Stimulated activated naive CD8-positive, alpha-beta T cell treated with anti-CD3 and anti-CD28 coated beads, Interleukin-15, amount 100 ng/mL, for 72 hours (primary cell): Measurements from ENCODE around the gene ARHGEF17.

ENCODE experiments used
- ATAC-seq: fragments of 150-1000 bp; cut with Tn5 transposase; 2 replicates; pipeline ENCODE4 v1.10.0; 2021; ENCODE audit warnings: mild to moderate bottlenecking, moderate library complexity
- DNase-seq, 2 donors: peaks; one replicate each; pipeline ENCODE4 v3.0.0; 2021 to 2022
- H3K27ac Mint-ChIP-seq, 2 donors: one replicate each; pipeline ENCODE4 v1.8.0; 2022; ENCODE audit warnings: mild to moderate bottlenecking in 2 of 2, mixed read lengths in 2 of 2, moderate library complexity in 2 of 2
- H3K27me3 Mint-ChIP-seq: one replicate; pipeline ENCODE4 v1.8.0; 2022; ENCODE audit warnings: mixed read lengths
- H3K4me1 Mint-ChIP-seq: one replicate; pipeline ENCODE4 v1.8.0; 2022; ENCODE audit warnings: mild to moderate bottlenecking, mixed read lengths
- H3K4me3 Mint-ChIP-seq, 2 donors: one replicate each; pipeline ENCODE4 v1.8.0; 2022; ENCODE audit warnings: mild to moderate bottlenecking in 2 of 2, mixed read lengths in 2 of 2, moderate library complexity in 1 of 2
- H3K9me3 Mint-ChIP-seq, 2 donors: one replicate each; pipeline ENCODE4 v1.8.0; 2022; ENCODE audit warnings: mixed read lengths in 2 of 2

ARHGEF17 gene

DNA sequence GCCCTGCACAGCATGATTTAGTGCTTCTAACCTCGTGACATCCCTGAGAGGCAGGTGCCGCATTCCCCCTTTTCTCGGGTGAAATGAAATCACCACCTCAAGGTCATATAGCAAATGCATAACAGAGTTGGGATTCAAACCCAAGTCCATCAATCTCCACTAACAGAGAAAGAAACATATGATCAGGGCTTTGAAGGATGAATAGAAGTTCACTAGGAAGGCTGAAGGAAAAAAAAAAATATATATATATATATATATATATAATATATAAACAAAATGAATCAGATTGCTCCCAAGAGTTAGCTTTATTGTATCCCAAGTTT, 12.1 kb upstream of the ARHGEF17 start:
- Mint-ChIP-seq H3K27me3 (peaks cover 29% of the 10 kb centered on the region), H3K27ac (no peak overlapping the region), H3K4me3 (no peak overlapping the region), H3K4me1 (no peaks in the 10 kb centered on the region), H3K9me3 (no peaks in the 10 kb centered on the region)
- DNase-seq: no peak
- ATAC-seq: no peak

DNA sequence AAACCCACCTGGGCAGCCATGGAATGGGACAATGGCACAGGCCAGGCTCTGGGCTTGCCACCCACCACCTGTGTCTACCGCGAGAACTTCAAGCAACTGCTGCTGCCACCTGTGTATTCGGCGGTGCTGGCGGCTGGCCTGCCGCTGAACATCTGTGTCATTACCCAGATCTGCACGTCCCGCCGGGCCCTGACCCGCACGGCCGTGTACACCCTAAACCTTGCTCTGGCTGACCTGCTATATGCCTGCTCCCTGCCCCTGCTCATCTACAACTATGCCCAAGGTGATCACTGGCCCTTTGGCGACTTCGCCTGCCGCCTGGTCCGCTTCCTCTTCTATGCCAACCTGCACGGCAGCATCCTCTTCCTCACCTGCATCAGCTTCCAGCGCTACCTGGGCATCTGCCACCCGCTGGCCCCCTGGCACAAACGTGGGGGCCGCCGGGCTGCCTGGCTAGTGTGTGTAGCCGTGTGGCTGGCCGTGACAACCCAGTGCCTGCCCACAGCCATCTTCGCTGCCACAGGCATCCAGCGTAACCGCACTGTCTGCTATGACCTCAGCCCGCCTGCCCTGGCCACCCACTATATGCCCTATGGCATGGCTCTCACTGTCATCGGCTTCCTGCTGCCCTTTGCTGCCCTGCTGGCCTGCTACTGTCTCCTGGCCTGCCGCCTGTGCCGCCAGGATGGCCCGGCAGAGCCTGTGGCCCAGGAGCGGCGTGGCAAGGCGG, 11.4 kb upstream of the ARHGEF17 start:
- H3K27ac Mint-ChIP-seq: no peak overlapping the region
- ATAC-seq: no peak
- no peaks in the 10 kb centered on the region for H3K9me3 Mint-ChIP-seq
- H3K4me3 Mint-ChIP-seq: no peak overlapping the region
- H3K4me1 Mint-ChIP-seq: no peaks in the 10 kb centered on the region
- peaks cover 27% of the 10 kb centered on the region for H3K27me3 Mint-ChIP-seq
- no peak for DNase-seq

DNA sequence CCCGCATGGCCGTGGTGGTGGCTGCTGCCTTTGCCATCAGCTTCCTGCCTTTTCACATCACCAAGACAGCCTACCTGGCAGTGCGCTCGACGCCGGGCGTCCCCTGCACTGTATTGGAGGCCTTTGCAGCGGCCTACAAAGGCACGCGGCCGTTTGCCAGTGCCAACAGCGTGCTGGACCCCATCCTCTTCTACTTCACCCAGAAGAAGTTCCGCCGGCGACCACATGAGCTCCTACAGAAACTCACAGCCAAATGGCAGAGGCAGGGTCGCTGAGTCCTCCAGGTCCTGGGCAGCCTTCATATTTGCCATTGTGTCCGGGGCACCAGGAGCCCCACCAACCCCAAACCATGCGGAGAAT, 10.9 kb upstream of the ARHGEF17 start:
- H3K27me3 Mint-ChIP-seq: peaks cover 27% of the 10 kb centered on the region
- no peak for ATAC-seq
- H3K9me3 Mint-ChIP-seq: no peaks in the 10 kb centered on the region
- H3K27ac Mint-ChIP-seq: no peak overlapping the region
- H3K4me1 Mint-ChIP-seq: no peaks in the 10 kb centered on the region
- no peak overlapping the region for H3K4me3 Mint-ChIP-seq
- DNase-seq: no peak

DNA sequence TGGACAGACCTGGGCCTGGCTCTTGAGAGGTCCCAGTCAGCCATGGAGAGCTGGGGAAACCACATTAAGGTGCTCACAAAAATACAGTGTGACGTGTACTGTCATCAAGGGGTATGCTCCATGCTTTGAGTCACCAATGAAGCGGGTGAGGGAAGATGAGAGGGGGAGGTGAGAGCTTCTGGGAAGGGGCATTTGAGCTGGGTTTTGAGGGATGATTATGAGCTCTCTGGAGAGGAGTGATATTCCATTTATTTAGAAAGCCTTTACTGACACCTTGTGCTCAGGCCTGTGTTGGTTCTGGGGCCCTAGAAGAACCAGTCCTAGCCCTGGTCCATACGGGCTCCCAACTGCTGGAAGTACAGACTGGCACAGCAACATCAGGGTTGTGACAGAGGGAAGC, 10.4 kb upstream of the ARHGEF17 start:
- no peaks in the 10 kb centered on the region for H3K4me1 Mint-ChIP-seq

DNA sequence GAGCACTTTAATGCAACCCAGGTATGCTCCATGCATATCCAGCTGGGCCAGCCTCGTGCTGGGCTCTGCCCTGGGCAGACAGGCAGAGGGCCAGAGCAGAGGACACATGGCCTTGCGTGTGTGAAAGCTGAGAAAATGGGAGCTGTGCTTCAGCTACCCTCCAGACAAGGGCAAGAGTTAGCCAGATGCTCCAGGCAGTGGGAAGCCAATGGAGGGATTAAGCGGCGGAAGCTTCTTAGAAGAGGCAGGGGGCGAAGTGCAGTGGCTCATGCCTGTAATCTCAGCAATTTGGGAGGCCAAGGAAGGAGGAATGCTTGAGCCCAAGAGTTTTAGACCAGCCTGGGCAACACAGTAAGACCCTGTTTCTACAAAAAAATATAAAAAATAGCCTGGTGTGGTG, 9.8 kb upstream of the ARHGEF17 start:
- ATAC-seq (no peak), DNase-seq (no peak)
- H3K4me1 Mint-ChIP-seq: no peaks in the 10 kb centered on the region
- no peak overlapping the region for H3K4me3 Mint-ChIP-seq
- peak overlapping the region in 1 of 2 donors; percentile 67 for H3K27ac Mint-ChIP-seq
- peaks cover 36% of the 10 kb centered on the region for H3K27me3 Mint-ChIP-seq
- H3K9me3 Mint-ChIP-seq: no peaks in the 10 kb centered on the region

More for the DNA sequence above, 10.4 kb upstream of the ARHGEF17 start:
- Mint-ChIP-seq H3K27me3 (peaks cover 31% of the 10 kb centered on the region), H3K27ac (no peak overlapping the region), H3K9me3 (no peaks in the 10 kb centered on the region), H3K4me3 (no peak overlapping the region)
- DNase-seq (no peak), ATAC-seq (no peak)

DNA sequence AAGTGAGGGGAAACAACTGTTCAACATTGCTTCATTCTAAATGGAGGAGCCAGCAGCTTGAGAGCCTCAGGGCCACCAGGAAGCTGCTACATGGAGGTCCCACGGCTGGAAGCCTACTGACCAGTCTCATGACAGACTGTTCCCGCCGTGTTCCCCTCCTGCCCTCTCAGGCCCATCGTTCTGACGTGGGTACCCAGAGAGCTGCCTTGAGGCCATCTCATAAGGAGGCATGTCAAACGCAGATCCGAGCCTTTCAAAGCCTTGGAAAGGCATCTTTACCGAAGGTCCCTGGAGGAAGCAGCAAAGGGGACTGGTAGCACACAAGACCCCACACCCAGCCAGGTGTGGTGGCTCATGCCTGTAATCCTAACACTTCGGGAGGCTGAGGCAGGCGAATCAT, 8.3 kb upstream of the ARHGEF17 start:
- H3K4me3 Mint-ChIP-seq: no peak overlapping the region
- H3K27me3 Mint-ChIP-seq: peaks cover 36% of the 10 kb centered on the region
- no peaks in the 10 kb centered on the region for H3K4me1 Mint-ChIP-seq
- ATAC-seq (no peak), DNase-seq (no peak)
- no peak overlapping the region for H3K27ac Mint-ChIP-seq
- H3K9me3 Mint-ChIP-seq: no peaks in the 10 kb centered on the region

DNA sequence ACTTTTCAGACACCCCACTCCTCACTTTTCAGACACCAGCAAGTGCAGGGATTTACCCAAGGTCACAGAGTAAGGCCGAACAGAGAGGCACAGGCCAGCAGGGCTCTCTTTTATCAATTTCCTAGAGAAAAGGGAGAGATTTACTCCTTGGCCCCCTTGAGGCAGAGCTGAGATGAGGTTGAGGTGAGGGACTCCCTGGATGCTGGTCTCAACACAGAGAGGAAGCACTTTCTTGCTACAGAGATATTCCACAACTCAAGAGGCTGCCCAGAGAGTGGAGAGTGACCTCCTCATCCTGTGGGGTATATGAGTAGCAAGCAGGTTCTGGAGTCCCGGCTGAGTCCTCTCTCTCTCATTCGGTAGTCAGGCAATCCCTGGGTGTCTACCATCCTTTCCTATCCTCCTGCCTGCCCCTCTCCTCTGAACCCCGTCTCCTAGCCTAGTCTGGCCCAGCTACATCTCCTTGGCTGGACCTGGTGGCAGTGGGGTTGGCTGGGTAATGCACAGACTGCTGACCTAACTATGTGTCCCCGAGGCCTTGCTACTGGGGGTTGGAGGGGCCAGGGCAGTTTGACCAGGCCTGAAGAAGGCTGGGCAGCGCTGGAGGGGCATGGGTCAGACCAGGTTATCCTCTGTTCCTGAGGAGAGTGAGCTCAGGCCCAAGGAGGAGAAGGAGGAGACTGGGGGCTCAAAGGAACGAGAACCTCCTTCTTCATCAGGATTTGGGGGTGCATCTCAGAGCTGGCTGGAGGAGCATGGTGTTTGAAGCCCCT, 1.8 kb upstream of the ARHGEF17 start:
- H3K27ac Mint-ChIP-seq: peak overlapping the region in 1 of 2 donors; percentile 63
- H3K27me3 Mint-ChIP-seq: peaks cover 62% of the 10 kb centered on the region
- H3K9me3 Mint-ChIP-seq: no peaks in the 10 kb centered on the region
- no peak for ATAC-seq
- H3K4me3 Mint-ChIP-seq: peak overlapping the region in 1 of 2 donors; percentile 87
- peaks cover 12% of the 10 kb centered on the region for H3K4me1 Mint-ChIP-seq
- DNase-seq: no peak

DNA sequence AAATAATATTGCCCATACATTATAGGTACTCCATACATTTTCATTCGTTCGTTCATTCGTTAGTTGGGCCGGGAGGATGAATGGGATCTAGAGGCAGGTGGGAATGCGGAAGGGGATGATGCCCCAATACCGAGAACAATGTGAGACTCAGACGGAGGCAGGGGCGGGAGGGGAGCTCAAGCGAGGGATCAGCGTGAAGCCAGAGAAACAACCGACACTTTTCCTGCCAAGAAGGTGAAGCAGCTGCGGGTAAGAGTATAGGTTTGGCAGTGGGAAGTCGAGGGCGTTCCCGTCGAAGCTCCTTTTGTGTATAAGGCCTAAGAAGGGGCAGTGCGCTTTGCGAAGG, 1.1 kb upstream of the ARHGEF17 start:
- peaks cover 12% of the 10 kb centered on the region for H3K4me1 Mint-ChIP-seq
- no peaks in the 10 kb centered on the region for H3K9me3 Mint-ChIP-seq
- ATAC-seq (no peak), DNase-seq (no peak)
- H3K4me3 Mint-ChIP-seq: peak overlapping the region; percentile 87
- peaks cover 60% of the 10 kb centered on the region for H3K27me3 Mint-ChIP-seq
- no peak overlapping the region for H3K27ac Mint-ChIP-seq

DNA sequence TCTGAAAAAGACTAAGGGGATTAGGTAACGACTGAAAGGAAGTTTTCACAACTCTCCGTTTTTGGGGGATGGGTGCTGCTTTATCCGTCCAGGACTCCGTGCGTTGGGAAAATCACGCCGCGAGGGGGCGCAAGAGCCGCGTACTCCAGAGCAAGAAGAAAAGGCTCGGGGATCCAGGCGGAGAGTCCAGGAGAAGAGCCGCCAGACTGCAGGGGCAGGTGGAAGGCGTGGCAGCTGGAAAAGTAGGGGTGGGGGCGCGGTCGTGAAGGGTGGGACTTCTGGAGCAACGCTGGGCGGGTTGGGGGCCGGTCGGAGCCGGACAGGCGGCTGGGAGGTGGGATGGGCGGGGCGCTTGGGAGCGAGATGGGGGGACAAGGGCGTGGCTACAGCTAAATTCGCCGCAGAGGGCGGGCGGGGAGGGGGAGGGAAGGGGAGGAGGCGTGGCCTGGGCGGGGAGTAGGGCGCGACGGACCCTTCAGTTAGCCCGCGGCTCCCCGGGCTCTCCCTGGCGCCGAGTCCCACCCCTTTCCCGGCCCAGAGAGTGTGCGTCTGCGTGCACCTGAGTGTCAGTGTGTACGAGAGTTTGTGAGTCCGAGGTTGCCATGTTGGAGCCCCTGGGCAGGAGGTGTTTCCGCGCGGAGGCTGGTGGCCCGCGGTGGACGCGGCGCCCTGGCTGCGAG, 613 bp upstream of the ARHGEF17 start:
- Mint-ChIP-seq H3K4me1 (peaks cover 12% of the 10 kb centered on the region), H3K27ac (no peak overlapping the region), H3K9me3 (no peaks in the 10 kb centered on the region), H3K4me3 (peak overlapping the region; percentile 87), H3K27me3 (peaks cover 54% of the 10 kb centered on the region)
- peak; percentile 81 for ATAC-seq
- peak; percentile 88 for DNase-seq

DNA sequence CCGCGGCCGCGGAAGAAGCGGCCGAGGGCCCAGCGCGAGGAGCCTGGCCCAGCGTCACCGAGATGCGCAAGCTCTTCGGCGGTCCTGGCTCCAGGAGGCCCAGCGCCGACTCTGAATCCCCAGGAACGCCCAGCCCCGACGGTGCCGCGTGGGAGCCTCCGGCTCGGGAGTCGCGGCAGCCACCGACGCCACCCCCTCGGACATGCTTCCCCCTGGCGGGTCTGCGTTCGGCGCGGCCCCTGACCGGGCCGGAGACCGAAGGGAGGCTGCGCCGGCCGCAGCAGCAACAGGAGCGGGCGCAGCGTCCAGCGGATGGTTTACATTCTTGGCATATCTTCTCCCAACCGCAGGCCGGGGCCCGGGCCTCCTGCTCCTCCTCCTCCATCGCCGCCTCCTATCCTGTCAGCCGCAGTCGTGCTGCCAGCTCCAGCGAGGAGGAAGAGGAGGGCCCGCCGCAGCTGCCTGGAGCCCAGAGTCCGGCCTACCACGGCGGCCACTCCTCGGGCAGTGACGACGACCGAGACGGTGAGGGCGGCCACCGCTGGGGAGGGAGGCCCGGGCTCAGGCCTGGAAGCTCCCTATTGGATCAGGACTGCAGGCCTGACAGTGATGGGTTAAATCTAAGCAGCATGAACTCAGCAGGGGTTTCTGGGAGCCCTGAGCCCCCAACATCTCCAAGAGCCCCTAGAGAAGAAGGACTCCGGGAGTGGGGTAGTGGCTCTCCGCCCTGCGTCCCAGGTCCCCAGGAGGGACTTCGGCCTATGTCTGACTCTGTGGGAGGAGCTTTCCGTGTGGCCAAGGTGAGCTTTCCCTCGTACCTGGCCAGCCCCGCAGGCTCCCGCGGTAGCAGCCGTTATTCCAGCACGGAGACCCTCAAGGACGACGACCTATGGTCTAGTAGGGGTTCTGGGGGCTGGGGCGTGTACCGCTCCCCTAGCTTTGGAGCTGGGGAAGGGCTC, 1.2 kb downstream of the ARHGEF17 start:
- DNase-seq (peak in 1 of 2 donors; percentile 19), ATAC-seq (no peak)
- H3K9me3 Mint-ChIP-seq: no peaks in the 10 kb centered on the region
- peaks cover 22% of the 10 kb centered on the region for H3K4me1 Mint-ChIP-seq
- peaks cover 46% of the 10 kb centered on the region for H3K27me3 Mint-ChIP-seq
- no peak overlapping the region for H3K27ac Mint-ChIP-seq
- peak overlapping the region; percentile 29 to 66 for H3K4me3 Mint-ChIP-seq

DNA sequence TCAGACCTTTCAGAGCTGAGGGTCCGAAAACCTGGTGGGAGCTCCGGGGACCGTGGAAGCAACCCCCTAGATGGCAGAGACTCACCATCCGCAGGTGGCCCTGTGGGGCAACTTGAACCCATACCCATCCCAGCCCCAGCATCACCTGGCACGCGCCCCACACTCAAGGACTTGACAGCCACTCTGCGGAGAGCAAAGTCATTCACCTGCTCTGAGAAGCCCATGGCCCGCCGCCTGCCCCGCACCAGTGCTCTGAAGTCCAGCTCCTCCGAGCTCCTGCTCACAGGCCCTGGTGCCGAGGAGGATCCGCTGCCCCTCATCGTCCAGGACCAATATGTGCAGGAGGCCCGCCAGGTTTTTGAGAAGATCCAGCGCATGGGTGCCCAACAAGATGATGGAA, 2.0 kb downstream of the ARHGEF17 start:
- Mint-ChIP-seq H3K9me3 (no peaks in the 10 kb centered on the region), H3K27ac (no peak overlapping the region), H3K27me3 (peaks cover 43% of the 10 kb centered on the region), H3K4me1 (peaks cover 26% of the 10 kb centered on the region), H3K4me3 (no peak overlapping the region)
- ATAC-seq (no peak), DNase-seq (no peak)

DNA sequence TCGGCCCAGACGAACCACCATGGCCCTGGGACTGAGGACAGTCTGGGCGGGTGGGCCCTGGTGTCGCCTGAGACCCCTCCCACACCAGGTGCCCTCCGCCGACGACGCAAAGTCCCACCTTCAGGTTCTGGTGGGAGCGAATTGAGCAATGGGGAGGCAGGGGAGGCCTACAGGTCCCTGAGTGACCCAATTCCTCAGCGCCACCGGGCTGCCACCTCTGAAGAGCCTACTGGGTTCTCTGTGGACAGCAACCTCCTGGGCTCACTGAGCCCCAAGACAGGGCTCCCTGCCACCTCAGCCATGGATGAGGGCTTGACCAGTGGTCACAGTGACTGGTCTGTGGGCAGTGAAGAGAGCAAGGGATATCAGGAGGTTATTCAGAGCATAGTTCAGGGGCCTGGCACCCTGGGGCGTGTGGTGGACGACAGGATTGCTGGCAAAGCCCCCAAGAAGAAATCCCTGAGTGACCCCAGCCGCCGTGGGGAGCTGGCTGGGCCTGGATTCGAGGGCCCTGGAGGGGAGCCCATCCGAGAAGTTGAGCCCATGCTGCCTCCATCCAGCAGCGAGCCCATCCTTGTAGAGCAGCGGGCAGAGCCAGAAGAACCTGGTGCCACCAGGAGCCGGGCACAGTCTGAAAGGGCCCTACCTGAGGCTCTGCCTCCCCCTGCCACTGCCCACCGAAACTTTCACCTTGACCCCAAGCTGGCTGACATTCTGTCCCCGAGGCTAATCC, 2.8 kb downstream of the ARHGEF17 start:
- no peak overlapping the region for H3K27ac Mint-ChIP-seq
- no peaks in the 10 kb centered on the region for H3K9me3 Mint-ChIP-seq
- no peak for DNase-seq
- peaks cover 36% of the 10 kb centered on the region for H3K27me3 Mint-ChIP-seq
- peaks cover 26% of the 10 kb centered on the region for H3K4me1 Mint-ChIP-seq
- no peak for ATAC-seq
- no peak overlapping the region for H3K4me3 Mint-ChIP-seq

DNA sequence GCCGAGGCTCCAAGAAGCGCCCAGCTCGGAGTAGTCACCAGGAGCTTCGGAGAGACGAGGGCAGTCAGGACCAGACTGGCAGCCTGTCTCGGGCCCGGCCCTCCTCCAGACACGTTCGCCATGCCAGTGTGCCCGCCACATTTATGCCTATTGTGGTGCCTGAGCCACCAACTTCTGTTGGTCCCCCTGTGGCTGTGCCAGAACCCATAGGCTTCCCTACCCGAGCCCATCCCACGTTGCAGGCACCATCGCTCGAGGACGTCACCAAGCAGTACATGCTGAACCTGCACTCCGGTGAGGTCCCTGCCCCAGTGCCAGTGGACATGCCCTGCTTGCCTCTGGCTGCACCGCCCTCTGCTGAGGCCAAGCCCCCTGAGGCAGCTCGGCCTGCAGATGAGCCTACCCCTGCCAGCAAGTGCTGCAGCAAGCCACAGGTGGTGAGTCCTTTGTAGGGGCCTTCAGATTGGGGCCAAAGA, 3.4 kb downstream of the ARHGEF17 start:
- H3K27me3 Mint-ChIP-seq: peaks cover 30% of the 10 kb centered on the region

DNA sequence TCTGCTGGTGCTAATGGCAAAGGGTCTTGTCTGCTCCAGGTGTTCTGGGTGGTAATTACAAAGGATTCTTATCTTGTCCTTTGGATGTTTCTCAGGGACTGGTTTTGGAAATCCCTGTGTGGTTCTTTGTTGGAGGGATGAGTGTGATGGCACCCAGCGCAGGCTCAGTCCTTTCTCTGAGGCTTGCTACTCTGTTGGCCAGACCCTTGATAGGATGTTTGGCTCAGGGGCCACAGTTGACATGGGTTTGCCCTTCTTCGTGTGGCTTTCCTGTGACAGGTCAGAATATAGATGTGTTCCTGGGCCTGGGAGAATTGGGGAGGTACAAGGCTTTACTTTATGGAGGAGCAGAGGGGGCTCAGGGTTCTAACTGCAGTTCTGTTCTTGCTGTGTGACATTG, 4.0 kb downstream of the ARHGEF17 start:
- DNase-seq (no peak), ATAC-seq (no peak)
- H3K9me3 Mint-ChIP-seq: no peaks in the 10 kb centered on the region
- peaks cover 18% of the 10 kb centered on the region for H3K4me1 Mint-ChIP-seq
- H3K4me3 Mint-ChIP-seq: no peak overlapping the region
- no peak overlapping the region for H3K27ac Mint-ChIP-seq
- H3K27me3 Mint-ChIP-seq: peaks cover 24% of the 10 kb centered on the region

More for the DNA sequence above, 3.4 kb downstream of the ARHGEF17 start:
- Mint-ChIP-seq H3K4me3 (no peak overlapping the region), H3K4me1 (peaks cover 24% of the 10 kb centered on the region), H3K9me3 (no peaks in the 10 kb centered on the region), H3K27ac (no peak overlapping the region)
- ATAC-seq (no peak), DNase-seq (no peak)
